NCI-H2171 (cell line): ENCODE data around the gene MAP3K8.

Experiments
- DNase-seq: peaks from one replicate; lab custom pipeline; 2025; lab: John Stamatoyannopoulos, UW

MAP3K8 gene

DNA sequence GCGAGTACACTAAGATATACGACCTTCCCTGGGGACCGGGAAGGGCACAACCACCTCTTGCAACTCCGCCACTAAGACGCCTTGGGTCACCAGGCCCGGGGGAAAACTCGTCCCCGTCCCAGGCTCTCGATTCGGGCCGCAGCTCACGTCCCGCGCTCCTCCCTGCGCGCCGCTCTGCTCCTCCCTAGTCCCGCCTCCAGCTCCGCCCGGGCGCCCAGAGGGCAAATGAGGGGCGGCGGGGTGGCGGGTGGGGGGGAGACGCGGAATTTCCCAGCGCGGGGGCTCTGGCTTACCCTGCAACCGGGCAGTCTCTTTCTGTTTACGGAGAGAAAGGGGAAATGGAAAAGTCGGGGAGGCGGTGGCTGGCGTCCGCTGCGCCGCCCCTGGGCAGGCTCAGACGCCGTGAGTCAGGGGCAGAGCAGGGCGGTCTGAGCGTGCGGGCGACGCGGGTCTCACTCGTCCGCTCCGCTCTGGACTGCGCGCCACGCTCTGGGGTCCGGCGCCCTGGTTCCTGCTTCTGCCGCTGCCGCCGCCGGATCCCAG, at the start of gene MAP3K8:
TSS of gene MAP3K8 (plus strand) at position 455 of the 543 bp plus-strand sequence. CDS start 4,755 bp downstream, outside the sequence.
- DNase-seq: peak; percentile 15

DNA sequence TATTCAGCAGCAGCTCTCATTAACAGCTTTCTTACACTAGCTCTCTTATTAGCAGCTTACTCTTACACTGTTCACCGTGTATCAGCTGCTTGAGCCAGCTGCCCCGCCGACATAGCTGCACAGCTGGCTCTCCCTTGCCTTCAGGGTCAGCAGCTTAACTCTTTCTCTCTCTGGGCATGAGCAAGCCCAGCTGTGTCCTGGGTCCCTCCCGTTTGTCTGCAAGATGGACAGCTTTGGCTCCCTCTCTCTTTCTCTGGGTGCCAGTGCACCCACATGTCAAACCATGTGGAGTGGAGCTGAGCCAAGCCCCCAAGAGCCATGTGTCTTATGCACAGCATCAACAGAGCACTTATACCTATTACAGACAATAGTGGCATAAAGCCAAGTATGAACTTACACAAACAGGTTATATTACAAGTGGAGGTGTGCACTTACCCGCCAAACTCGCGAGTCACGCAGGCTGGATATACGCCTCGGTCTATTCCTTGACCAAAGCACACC, 49.2 kb upstream of the MAP3K8 start:
- DNase-seq: peak; percentile 71

DNA sequence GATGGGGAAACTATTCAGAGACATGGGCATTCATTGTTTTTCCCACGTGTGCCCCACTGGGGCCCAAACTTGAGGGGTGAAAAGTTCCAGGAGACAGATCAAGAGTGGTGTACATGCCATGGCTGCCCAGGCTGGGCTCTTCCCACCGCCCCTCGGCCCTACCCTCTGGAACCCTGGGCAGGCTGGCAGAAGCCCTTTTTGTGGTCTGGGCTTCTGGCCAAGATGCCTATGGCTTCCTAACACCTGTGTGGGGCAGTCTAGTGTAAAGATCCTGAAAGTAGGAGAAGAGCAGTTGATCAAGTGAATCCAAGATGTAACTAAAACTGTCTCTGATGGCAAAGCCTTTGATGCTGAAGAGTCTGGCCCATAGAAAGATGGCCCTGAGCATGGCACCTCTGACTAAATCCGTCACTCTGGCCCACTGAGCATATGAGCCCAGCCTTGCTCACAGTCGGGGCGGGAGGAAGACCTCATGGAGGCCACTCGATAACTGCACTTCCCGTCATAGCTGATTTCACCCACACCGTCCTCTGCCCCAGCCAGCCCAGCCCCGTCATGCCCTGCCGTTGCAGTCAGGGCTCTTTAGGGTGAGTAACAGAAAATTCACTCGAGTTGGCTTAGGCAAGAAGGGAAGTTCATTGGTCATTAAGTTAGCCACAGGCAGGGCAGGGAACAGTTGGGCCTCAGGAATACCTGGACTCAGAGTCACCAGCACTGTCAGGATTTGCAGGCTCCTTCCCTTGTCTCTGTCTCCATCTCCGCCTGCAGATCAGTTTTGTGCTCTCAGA, 47.0 kb upstream of the MAP3K8 start:
- no peak for DNase-seq

- DNase-seq: no peak
Measured at GRCh38 chr10:30387646-30388243, 46.2 kb upstream of the MAP3K8 start.

DNA sequence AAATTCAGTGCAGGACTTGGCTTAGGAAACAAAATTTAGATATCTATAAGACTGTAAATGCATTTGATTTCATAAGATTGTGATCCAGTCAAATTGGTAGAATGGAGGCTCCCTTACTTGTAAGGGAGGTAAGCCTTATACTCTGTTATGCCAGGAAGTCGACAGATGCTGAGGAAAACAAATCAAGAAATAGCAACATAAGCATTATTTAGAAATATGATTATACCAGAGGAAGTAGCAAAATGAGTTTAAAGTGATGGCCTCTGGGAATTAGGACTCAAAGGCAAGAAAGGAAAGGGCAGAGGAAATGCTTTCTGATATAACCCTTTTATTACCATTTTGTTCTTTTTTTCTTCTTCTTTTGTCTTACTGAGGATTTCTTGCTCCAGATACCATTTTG, 44.4 kb upstream of the MAP3K8 start:
- DNase-seq: no peak

GRCh38 chr10:30390207-30390606, 43.8 kb upstream of the MAP3K8 start:
- DNase-seq: no peak

DNA sequence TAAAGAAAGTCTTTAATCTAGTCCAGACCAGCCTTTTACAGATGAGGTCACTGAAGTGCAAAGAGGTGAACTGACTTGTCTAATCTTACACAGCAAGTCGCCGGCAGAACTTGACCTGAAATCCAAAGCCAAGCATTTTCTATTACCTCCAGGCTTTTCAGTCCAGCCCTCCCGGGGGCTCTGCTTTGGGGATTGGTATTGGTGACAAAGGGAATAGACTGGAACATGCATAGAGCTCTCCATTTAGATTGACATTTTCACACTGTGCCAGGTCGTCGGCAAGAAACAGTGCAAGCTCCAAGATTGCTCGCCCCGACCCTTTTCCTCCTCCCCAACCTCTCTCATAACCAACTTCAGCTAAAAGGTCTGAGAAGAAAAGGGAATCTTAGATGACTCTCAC, 42.7 kb upstream of the MAP3K8 start:
- no peak for DNase-seq

GRCh38 chr10:30392564-30392990, 41.4 kb upstream of the MAP3K8 start:
- DNase-seq: peak; percentile 26

- no peak for DNase-seq
Measured at GRCh38 chr10:30396293-30396692, 37.7 kb upstream of the MAP3K8 start.

DNA sequence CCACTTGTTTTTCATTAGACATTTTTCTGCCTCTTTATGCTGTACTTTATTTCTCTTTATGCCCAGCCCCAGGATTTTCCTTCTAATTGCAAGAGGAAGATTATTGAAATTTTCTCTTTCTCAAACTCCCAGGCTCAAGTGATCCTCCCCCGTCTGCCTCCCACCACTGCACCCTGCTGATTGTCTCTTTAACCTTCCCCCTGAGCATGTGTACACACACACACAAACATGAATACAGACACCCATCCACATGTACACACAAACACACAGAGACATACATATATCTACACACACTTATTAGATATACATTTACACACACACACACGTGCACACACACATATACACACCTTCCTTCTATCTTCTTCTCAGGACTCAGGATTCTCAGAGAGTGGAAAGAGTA, 37.3 kb upstream of the MAP3K8 start:
- no peak for DNase-seq

DNA sequence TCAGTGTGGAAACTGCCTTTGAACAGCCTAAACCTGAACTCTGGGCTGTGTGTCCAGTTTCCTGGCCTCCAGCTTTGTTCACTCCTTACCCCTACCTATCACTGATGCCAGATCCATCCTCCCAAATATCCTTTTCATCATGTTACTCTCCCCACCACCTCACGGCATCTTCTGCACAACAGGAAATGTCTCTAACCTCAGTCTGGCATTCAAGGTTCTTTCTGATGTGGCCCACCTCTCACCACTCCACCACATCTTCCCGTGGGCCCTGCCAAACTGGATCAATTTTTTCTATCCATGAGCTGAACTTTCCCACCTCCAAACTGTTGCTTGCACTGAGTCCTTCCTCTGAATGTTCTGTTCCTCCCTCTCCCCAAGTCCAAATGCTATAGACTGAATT, 35.8 kb upstream of the MAP3K8 start:
- DNase-seq: no peak

- no peak for DNase-seq
Measured at GRCh38 chr10:30398788-30399187, 35.2 kb upstream of the MAP3K8 start.

GRCh38 chr10:30403494-30403893, 30.5 kb upstream of the MAP3K8 start:
- DNase-seq: no peak

- DNase-seq: no peak
Measured at GRCh38 chr10:30404540-30404939, 29.4 kb upstream of the MAP3K8 start.

- no peak for DNase-seq
Measured at GRCh38 chr10:30411263-30411662, 22.7 kb upstream of the MAP3K8 start.

- DNase-seq: no peak
Measured at GRCh38 chr10:30412901-30413300, 21.1 kb upstream of the MAP3K8 start.

GRCh38 chr10:30413996-30414576, 19.9 kb upstream of the MAP3K8 start:
- DNase-seq: no peak

- no peak for DNase-seq
Measured at GRCh38 chr10:30415593-30415992, 18.4 kb upstream of the MAP3K8 start.

- no peak for DNase-seq
Measured at GRCh38 chr10:30417301-30417700, 16.7 kb upstream of the MAP3K8 start.

- no peak for DNase-seq
Measured at GRCh38 chr10:30420266-30420665, 13.7 kb upstream of the MAP3K8 start.

DNA sequence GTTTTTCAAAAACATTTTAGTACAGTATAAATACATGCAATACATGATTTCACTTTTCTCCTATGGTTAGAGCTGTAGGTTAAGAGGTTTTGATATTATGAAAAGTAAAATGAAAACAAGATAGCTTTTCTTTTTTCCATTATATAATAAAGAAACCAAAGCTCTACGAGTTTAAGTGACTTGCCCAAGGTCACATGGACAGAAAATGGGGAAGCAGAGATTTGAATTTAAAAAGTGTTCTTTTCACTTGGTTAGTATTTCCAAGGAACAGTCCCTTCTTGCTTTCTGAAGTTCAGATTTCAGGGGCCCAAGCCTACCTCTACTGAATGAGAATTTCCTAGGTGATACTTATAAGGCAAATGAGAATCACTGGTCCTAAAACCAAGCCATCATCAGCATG, 13.2 kb upstream of the MAP3K8 start:
- no peak for DNase-seq

GRCh38 chr10:30422151-30422695, 11.8 kb upstream of the MAP3K8 start:
- DNase-seq: no peak
